AG04449 (cell line): Measurements from ENCODE around the gene DENND1C.

Experiments used
- CTCF ChIA-PET: fragments of 350-600 bp; formaldehyde crosslinking; extraction: SDS; loops from one replicate; lab custom pipeline; 2021; ENCODE audit warnings: antibody characterized with exemption; lab: Yijun Ruan, JAX
- POLR2A ChIA-PET: fragments of 400-600, 350-600 bp; formaldehyde crosslinking; extraction: SDS; loops from one replicate; lab custom pipeline; 2020; ENCODE audit warnings: antibody characterized with exemption, inconsistent platforms; lab: Yijun Ruan, JAX
- DNase-seq: peaks from one replicate; pipeline ENCODE4 v3.0.0-alpha.2; 2010; ENCODE audit warnings: low read depth, low spot score
- H3K4me3 ChIP-seq: 2 replicates; pipeline ENCODE4 v1.5.1; 2011; ENCODE audit warnings: low read depth, mild to moderate bottlenecking, control low read depth, low read length
- CTCF ChIP-seq: IDR thresholded peaks from one replicate; pipeline ENCODE4 v1.5.1; 2011; ENCODE audit warnings: mild to moderate bottlenecking, moderate library complexity, low read length, control low read depth, inconsistent platforms; ENCODE audit not compliant: insufficient read depth; ENCODE audit errors: missing control alignments

The DENND1C gene

GRCh38 chr19:6491802-6492592, 10.4 kb upstream of the DENND1C start:
- CTCF ChIA-PET: interaction anchor here (1.9 kb wide), 1 partner anchor 10 kb away, joined by 8 read pairs; the partner anchor contains the start of gene DENND1C
- no peak for TF ChIP-seq CTCF
- H3K4me3 ChIP-seq: no peak overlapping the region
- no peak for DNase-seq
- POLR2A ChIA-PET: no interaction called here

- CTCF ChIA-PET: no interaction called here
Observed at GRCh38 chr19:6490134-6490533, 8.5 kb upstream of the DENND1C start.

GRCh38 chr19:6489278-6490061, 7.9 kb upstream of the DENND1C start:
- TF ChIP-seq CTCF: no peak
- ChIA-PET CTCF (no interaction called here), POLR2A (no interaction called here)
- no peak for DNase-seq
- no peak overlapping the region for H3K4me3 ChIP-seq

More at GRCh38 chr19:6490134-6490533, 8.5 kb upstream of the DENND1C start:
- POLR2A ChIA-PET: no interaction called here
- DNase-seq: no peak
- H3K4me3 ChIP-seq: no peak overlapping the region
- no peak for TF ChIP-seq CTCF

GRCh38 chr19:6484831-6485230, 3.2 kb upstream of the DENND1C start:
- ChIA-PET CTCF (no interaction called here), POLR2A (no interaction called here)
- no peak overlapping the region for H3K4me3 ChIP-seq
- TF ChIP-seq CTCF: no peak
- DNase-seq: no peak

- H3K4me3 ChIP-seq: no peak overlapping the region
- no peak for DNase-seq
- POLR2A ChIA-PET: no interaction called here
- CTCF ChIA-PET: no interaction called here
- no peak for TF ChIP-seq CTCF
Observed at GRCh38 chr19:6484230-6484629, 2.6 kb upstream of the DENND1C start.

GRCh38 chr19:6483235-6483634, 1.6 kb upstream of the DENND1C start:
- ChIA-PET POLR2A (no interaction called here), CTCF (interaction anchor here (1.0 to 2.6 kb wide), 3 partner anchors 9 to 380 kb away, joined by 3 to 8 read pairs (median 3); no protein-coding TSS in a partner anchor)
- no peak overlapping the region for H3K4me3 ChIP-seq
- DNase-seq: no peak
- no peak for TF ChIP-seq CTCF
